CD4-positive, CD25-positive, alpha-beta regulatory T cell (primary cell): Measurements from ENCODE around the gene FAM161B. TPM values are rescaled to one million over a fixed set of nuclear protein-coding genes. Genes with fewer than 3 reads are reported as not detected.
"Not testable (repeated sequence)": the region's sequence is repeated elsewhere in the genome, so short reads cannot be mapped to it uniquely, and the experiment has no call there.

ENCODE experiments used
- ATAC-seq, 2 donors: fragments of 150-1000 bp; cut with Tn5 transposase; one replicate each; pipeline ENCODE4 v1.10.0; 2021; ENCODE audit warnings: low read depth in 2 of 2, moderate number of reproducible peaks in 2 of 2, moderate library complexity in 1 of 2
- DNase-seq, 3 donors: peaks; one replicate each; pipeline versions ENCODE4 v3.0.0 to v3.0.0-alpha.2; 2012 to 2022; ENCODE audit warnings: mixed read lengths in 1 of 3
- H3K27ac ChIP-seq: one replicate; pipeline ENCODE4 v1.7.0; 2013; ENCODE audit warnings: mild to moderate bottlenecking, low read length; ENCODE audit not compliant: insufficient read depth, poor library complexity, severe bottlenecking
- H3K27me3 ChIP-seq: one replicate; pipeline ENCODE4 v1.7.0; 2013; ENCODE audit warnings: low read length; ENCODE audit not compliant: control insufficient read depth, insufficient read depth
- H3K36me3 ChIP-seq: one replicate; pipeline ENCODE4 v1.7.0; 2013; ENCODE audit warnings: mild to moderate bottlenecking, low read length, moderate library complexity; ENCODE audit not compliant: control insufficient read depth, insufficient read depth
- H3K4me1 ChIP-seq: 2 replicates; pipeline ENCODE4 v1.7.0; 2013; ENCODE audit warnings: mild to moderate bottlenecking, low read length; ENCODE audit not compliant: insufficient read depth, control insufficient read depth, poor library complexity, severe bottlenecking
- H3K4me3 ChIP-seq: one replicate; pipeline ENCODE4 v1.7.0; 2013; ENCODE audit warnings: low read depth, mild to moderate bottlenecking, low read length, moderate library complexity
- H3K9me3 ChIP-seq, 2 experiments: 1 replicate in 1 of 2; 2 replicates in 1 of 2; pipeline ENCODE4 v1.7.0; 2013; ENCODE audit warnings: low read length in 2 of 2, mild to moderate bottlenecking in 1 of 2, moderate library complexity in 1 of 2; ENCODE audit not compliant: control insufficient read depth in 2 of 2
- H3K27ac Mint-ChIP-seq, 3 donors: one replicate each; pipeline ENCODE4 v1.8.0; 2020 to 2022; ENCODE audit warnings: mild to moderate bottlenecking in 3 of 3, mixed read lengths in 3 of 3, moderate library complexity in 2 of 3
- H3K27me3 Mint-ChIP-seq: one replicate; pipeline ENCODE4 v1.8.0; 2022; ENCODE audit warnings: mild to moderate bottlenecking, mixed read lengths
- H3K36me3 Mint-ChIP-seq: one replicate; pipeline ENCODE4 v1.8.0; 2020; ENCODE audit warnings: mixed read lengths
- H3K4me1 Mint-ChIP-seq, 4 donors: one replicate each; pipeline ENCODE4 v1.8.0; 2020 to 2022; ENCODE audit warnings: mixed read lengths in 4 of 4, mild to moderate bottlenecking in 1 of 4
- H3K4me3 Mint-ChIP-seq, 4 donors: one replicate each; pipeline ENCODE4 v1.8.0; 2020 to 2022; ENCODE audit warnings: mild to moderate bottlenecking in 4 of 4, mixed read lengths in 4 of 4, moderate library complexity in 3 of 4
- H3K9me3 Mint-ChIP-seq, 7 donors: one replicate each; pipeline ENCODE4 v1.8.0; 2020 to 2022; ENCODE audit warnings: mixed read lengths in 7 of 7, mild to moderate bottlenecking in 3 of 7, moderate library complexity in 2 of 7
- polyA plus RNA-seq, 4 donors: library from polyadenylated mRNA; unstranded; fragments of 300-500 nt; fragmentation: Illumina TruSeq; gene quantifications; one replicate each; pipeline ENCODE4 v1.2.3, GENCODE V29; 2021
- total RNA-seq: library from RNA; stranded (reverse); gene quantifications from one replicate; pipeline ENCODE4 v1.2.3, GENCODE V29; 2022

FAM161B gene
- total and polyA plus RNA-seq, 5 donors from 2014 or later, result 1.0 to 4.6 (median 1.8) TPM

DNA sequence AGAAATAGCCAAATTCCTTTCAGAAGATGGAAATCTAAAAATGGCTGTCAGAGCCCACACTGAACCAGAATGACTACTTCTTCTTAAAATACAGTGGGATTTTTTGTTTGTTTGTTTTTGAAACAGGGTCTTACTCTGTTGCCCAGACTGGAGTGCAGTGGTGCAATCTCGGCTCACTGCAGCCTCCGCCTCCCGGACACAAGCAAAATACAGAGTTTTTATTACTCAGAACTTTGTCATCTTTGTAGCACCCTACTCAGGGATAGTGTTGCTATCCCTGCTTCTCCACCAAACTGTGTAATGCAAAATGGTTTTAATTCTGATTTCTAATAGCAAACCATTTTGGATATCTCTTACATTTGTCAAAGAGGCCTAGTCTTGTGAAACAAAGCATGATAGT lies 46.9 kb downstream of the FAM161B start:
- H3K36me3 Mint-ChIP-seq, result peaks cover 20% of the 10 kb centered on the region
- H3K27me3 ChIP-seq, result no peaks in the 10 kb centered on the region
- no peaks in the 10 kb centered on the region for H3K9me3 ChIP-seq
- no peaks in the 10 kb centered on the region for H3K4me1 ChIP-seq
- peak overlapping the region in 1 of 3 donors; percentile 55 for H3K27ac Mint-ChIP-seq
- no peaks in the 10 kb centered on the region for H3K9me3 Mint-ChIP-seq
- no peak overlapping the region for H3K27ac ChIP-seq
- peaks cover 0 to 6% (median 3%) of the 10 kb centered on the region in 4 donors for H3K4me1 Mint-ChIP-seq
- H3K4me3 Mint-ChIP-seq, result no peak overlapping the region
- no peak overlapping the region for H3K4me3 ChIP-seq
- DNase-seq, result no peak
- H3K36me3 ChIP-seq, result peaks cover 74% of the 10 kb centered on the region
- H3K27me3 Mint-ChIP-seq, result no peaks in the 10 kb centered on the region
- ATAC-seq, result no peak

DNA sequence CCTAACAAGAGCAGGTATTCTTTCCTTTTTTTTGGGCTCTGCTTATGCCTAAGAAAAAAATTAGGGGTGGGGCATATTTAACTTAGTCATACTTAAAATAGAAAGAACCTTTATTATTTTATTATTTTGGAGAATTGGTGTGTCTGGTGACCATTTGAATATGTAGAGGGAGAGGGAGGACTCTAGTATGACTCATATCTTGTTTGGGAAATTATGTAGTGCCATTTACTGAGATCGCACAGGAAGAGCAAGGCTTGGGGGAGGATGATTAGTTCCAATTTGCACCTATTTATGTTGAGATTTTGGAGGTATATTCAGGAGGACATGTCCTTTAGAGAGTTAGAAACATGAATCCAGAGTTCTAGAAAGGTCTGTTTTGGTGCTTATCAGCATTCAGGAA lies 53.4 kb downstream of the FAM161B start:
- H3K27ac ChIP-seq, result no peak overlapping the region
- no peaks in the 10 kb centered on the region for H3K4me1 ChIP-seq
- no peaks in the 10 kb centered on the region for H3K27me3 Mint-ChIP-seq
- H3K4me1 Mint-ChIP-seq, result peaks cover 5 to 19% (median 14%) of the 10 kb centered on the region in 4 donors
- no peaks in the 10 kb centered on the region for H3K9me3 ChIP-seq
- H3K9me3 Mint-ChIP-seq, result no peaks in the 10 kb centered on the region
- H3K4me3 ChIP-seq, result no peak overlapping the region
- H3K27me3 ChIP-seq, result no peaks in the 10 kb centered on the region
- H3K4me3 Mint-ChIP-seq, result no peak overlapping the region
- H3K36me3 ChIP-seq, result peaks cover 75% of the 10 kb centered on the region
- ATAC-seq (no peak), DNase-seq (no peak)
- peaks cover 38% of the 10 kb centered on the region for H3K36me3 Mint-ChIP-seq
- peak overlapping the region; percentile 33 to 70 (median 37) for H3K27ac Mint-ChIP-seq

DNA sequence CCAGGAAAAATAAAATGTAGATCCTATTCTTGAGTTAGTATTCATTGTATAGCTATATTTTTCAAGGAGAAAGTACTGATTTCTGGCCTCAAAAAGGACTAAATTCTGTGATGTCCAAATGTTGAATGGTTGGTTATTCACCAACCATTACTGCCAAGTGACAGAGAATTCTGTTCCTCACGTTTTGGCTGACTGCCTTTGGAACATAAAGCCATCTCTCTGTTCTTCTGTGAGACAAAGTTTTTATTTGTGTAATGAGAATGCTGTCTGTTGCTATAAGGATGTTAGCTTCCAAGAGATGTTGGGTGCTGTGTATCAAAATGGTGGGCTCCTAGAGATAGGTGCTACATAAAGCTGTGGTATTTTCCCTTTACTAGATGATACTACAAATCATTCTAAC lies 54.0 kb downstream of the FAM161B start:
- H3K4me1 ChIP-seq, result no peaks in the 10 kb centered on the region
- H3K27me3 ChIP-seq, result no peaks in the 10 kb centered on the region
- Mint-ChIP-seq H3K4me3 (no peak overlapping the region), H3K36me3 (peaks cover 38% of the 10 kb centered on the region), H3K9me3 (no peaks in the 10 kb centered on the region), H3K27ac (peak overlapping the region in 1 of 3 donors; percentile 16), H3K27me3 (no peaks in the 10 kb centered on the region), H3K4me1 (peaks cover 8 to 23% (median 15%) of the 10 kb centered on the region in 4 donors)
- H3K27ac ChIP-seq, result no peak overlapping the region
- DNase-seq, result no peak
- H3K36me3 ChIP-seq, result peaks cover 70% of the 10 kb centered on the region
- no peak overlapping the region for H3K4me3 ChIP-seq
- H3K9me3 ChIP-seq, result no peaks in the 10 kb centered on the region
- ATAC-seq, result no peak

DNA sequence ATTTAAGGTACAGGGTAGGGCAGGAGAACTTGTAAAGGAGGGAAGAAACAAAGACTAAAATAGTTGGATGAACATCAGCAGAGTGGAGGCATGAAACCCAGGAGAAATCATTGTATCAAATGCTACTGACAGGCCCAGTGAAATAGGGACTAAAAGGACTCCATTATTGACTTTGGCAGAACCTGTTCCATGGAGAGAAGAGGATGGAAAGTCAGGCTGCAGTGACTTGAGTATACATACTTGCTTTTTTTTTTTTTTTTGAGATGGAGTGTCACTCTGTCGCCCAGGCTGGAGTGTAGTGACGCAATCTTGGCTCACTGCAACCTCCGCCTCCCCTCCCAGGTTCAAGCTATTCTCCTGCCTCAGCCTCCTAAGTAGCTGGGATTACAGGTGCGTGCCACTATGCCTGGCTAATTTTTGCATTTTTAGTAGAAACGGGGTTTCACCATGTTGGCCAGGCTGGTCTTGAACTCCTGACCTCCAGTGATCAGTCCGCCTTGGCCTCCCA lies 55.7 kb downstream of the FAM161B start:
- H3K27ac Mint-ChIP-seq, H3K9me3 Mint-ChIP-seq: not testable (repeated sequence)

DNA sequence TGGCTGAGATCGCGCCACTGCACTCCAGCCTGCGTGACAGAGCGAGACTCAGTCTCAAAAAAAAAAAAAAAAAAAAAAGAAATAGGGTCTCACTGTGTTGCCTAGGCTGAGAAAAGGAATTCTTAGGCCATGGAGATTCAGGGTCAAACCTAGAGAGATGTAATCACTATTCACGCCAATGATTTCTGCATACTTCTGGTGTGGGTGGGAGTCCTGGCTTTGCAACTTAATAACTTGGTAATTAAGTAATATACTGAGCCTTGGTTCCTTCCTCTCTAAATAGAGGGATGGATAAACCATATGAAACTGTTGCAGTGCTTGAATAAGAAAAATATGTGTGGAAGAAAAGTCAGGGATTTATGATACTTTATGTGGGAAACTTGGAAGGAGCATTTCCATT lies 60.5 kb downstream of the FAM161B start:
- H3K27ac ChIP-seq, result peak overlapping the region; percentile 26
- DNase-seq, result no peak
- no peaks in the 10 kb centered on the region for H3K27me3 ChIP-seq
- ATAC-seq, result no peak
- H3K36me3 ChIP-seq, result peaks cover 15% of the 10 kb centered on the region
- H3K4me1 ChIP-seq, result peaks cover 27% of the 10 kb centered on the region
- H3K9me3 Mint-ChIP-seq, result no peaks in the 10 kb centered on the region
- H3K4me3 ChIP-seq, result no peak overlapping the region
- H3K4me1 Mint-ChIP-seq, result peaks cover 36 to 64% (median 52%) of the 10 kb centered on the region in 4 donors
- H3K36me3 Mint-ChIP-seq, result peaks cover 17% of the 10 kb centered on the region
- peak overlapping the region in 2 of 3 donors; percentile 76 to 98 for H3K27ac Mint-ChIP-seq
- peak overlapping the region in 2 of 4 donors; percentile 8 to 94 for H3K4me3 Mint-ChIP-seq
- no peaks in the 10 kb centered on the region for H3K9me3 ChIP-seq
- H3K27me3 Mint-ChIP-seq, result no peaks in the 10 kb centered on the region

More for the DNA sequence above, 55.7 kb downstream of the FAM161B start:
- not testable (repeated sequence) for H3K9me3 ChIP-seq, H3K4me3 ChIP-seq, H3K27ac ChIP-seq, DNase-seq, ATAC-seq, H3K27me3 Mint-ChIP-seq, H3K4me3 Mint-ChIP-seq, H3K27me3 ChIP-seq, H3K4me1 ChIP-seq
- Mint-ChIP-seq H3K4me1 (peaks cover 23 to 29% (median 25%) of the 10 kb centered on the region in 4 donors), H3K36me3 (peaks cover 42% of the 10 kb centered on the region)
- peaks cover 60% of the 10 kb centered on the region for H3K36me3 ChIP-seq

DNA sequence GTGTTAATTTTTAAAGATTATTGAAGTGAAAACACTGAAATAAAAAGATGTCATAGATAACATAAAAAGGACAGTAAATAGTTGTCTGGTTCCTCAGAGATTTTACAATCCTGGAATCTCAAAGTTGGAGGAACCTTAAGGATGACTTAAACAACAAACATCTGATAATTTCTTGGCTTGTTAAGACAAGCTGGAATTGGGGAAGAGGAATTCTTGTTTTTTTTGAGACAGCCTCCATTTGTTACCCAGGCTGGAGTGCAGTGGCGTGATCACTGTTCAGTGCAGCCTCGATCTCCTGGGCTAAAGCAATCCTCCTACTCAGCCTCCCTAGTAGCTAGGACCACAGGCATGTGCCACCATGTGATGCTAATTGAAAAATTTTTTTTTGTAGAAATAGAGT lies 60.9 kb downstream of the FAM161B start:
- Histone ChIP-seq H3K36me3 (peaks cover 11% of the 10 kb centered on the region), H3K4me1 (peaks cover 27% of the 10 kb centered on the region), H3K4me3 (peak overlapping the region; percentile 97), H3K27me3 (no peaks in the 10 kb centered on the region), H3K27ac (peak overlapping the region; percentile 26), H3K9me3 (no peaks in the 10 kb centered on the region)
- DNase-seq, result no peak
- H3K36me3 Mint-ChIP-seq, result peaks cover 15% of the 10 kb centered on the region
- H3K4me3 Mint-ChIP-seq, result peak overlapping the region; percentile 94 to 98 (median 95)
- peaks cover 36 to 64% (median 51%) of the 10 kb centered on the region in 4 donors for H3K4me1 Mint-ChIP-seq
- H3K27me3 Mint-ChIP-seq, result no peaks in the 10 kb centered on the region
- H3K27ac Mint-ChIP-seq, result peak overlapping the region in 2 of 3 donors; percentile 98
- ATAC-seq, result no peak
- no peaks in the 10 kb centered on the region for H3K9me3 Mint-ChIP-seq

DNA sequence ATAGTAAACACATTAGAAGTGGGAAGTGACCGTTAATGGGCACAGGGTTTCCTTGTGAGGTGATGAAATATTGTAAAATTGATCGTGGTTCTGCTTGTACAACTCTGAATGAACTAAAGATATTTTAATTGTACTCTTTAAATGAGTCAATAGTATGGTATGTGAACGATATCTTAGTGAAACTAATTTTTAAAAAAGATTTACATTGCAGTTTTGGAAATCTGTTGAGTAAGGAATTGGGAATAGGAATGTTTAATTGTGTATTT lies 61.5 kb downstream of the FAM161B start:
- DNase-seq (no peak), ATAC-seq (no peak)
- no peaks in the 10 kb centered on the region for H3K9me3 ChIP-seq
- Mint-ChIP-seq H3K27me3 (no peaks in the 10 kb centered on the region), H3K27ac (peak overlapping the region; percentile 2 to 98 (median 98)), H3K4me3 (peak overlapping the region; percentile 94 to 98 (median 95)), H3K36me3 (peaks cover 11% of the 10 kb centered on the region), H3K9me3 (no peaks in the 10 kb centered on the region), H3K4me1 (peaks cover 36 to 64% (median 50%) of the 10 kb centered on the region in 4 donors)
- H3K4me1 ChIP-seq, result peaks cover 27% of the 10 kb centered on the region
- no peaks in the 10 kb centered on the region for H3K27me3 ChIP-seq
- peaks cover 5% of the 10 kb centered on the region for H3K36me3 ChIP-seq
- H3K27ac ChIP-seq, result peak overlapping the region; percentile 97
- peak overlapping the region; percentile 97 for H3K4me3 ChIP-seq

DNA sequence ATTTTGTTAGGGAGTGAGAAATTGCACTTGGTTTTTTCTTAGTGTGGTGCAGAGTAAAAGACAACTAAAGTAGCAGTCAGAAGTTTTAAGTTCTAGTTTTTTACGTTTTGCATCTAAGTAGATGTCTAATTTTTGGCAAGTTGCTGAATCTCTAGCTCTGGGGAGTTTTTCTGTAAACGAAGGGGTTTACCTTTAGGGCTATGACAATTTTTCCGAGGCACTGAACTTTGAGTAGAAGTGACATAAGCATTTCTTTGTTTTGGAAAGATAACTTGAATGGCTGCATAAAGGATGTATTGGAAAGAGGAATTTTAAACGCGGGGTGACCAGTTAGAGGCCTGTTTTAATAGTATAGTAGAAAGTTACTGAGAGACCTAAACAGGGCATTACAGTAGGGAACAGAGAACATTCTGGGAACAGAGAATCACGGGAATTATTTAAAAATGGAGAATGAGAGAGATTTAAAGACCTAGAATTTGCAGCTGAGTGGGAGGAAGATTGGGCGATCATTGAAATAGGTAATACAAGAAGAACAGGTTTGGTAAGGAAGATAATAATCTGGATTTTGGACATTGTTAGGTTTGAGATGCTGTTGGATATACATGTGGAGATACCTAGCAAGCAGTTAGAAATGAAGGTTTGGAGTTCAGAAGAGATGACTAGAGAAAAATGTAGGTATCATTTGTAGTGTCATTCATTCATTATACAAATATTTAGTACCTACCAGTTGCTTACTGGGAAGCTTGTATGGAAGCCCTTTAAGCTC lies 62.0 kb downstream of the FAM161B start:
- Mint-ChIP-seq H3K9me3 (no peaks in the 10 kb centered on the region), H3K4me3 (peak overlapping the region; percentile 94 to 98 (median 95)), H3K27me3 (no peaks in the 10 kb centered on the region), H3K4me1 (peaks cover 36 to 64% (median 50%) of the 10 kb centered on the region in 4 donors), H3K27ac (peak overlapping the region; percentile 95 to 98 (median 98)), H3K36me3 (peaks cover 11% of the 10 kb centered on the region)
- Histone ChIP-seq H3K4me3 (peak overlapping the region; percentile 97), H3K36me3 (peaks cover 2% of the 10 kb centered on the region), H3K4me1 (peaks cover 27% of the 10 kb centered on the region), H3K27me3 (no peaks in the 10 kb centered on the region), H3K9me3 (no peaks in the 10 kb centered on the region), H3K27ac (peak overlapping the region; percentile 97)
- peak in 2 of 3 donors; percentile 10 to 14 for DNase-seq
- ATAC-seq, result no peak
